OCI-LY3 (cell line): ENCODE data around the gene TMEM185B.
A peak's percentile ranks its signal among the peaks of the same experiment; 100 is the strongest.

Source experiments
- H2AFZ ChIP-seq: fragments of 200-600, 300-600 bp; shearing (Covaris generic); 2 replicates; pipeline ENCODE4 v1.6.0; 2014; ENCODE audit warnings: antibody characterized with exemption, low read depth, low read length
- H3K27ac ChIP-seq: fragments of 200-600, 300-600 bp; sonication (generic); 2 replicates; pipeline ENCODE4 v1.5.1; 2014; ENCODE audit warnings: mild to moderate bottlenecking, low read length, moderate library complexity, mixed read lengths
- H3K27me3 ChIP-seq: fragments of 200-600, 300-600 bp; sonication (generic); 2 replicates; pipeline ENCODE4 v1.6.1; 2014; ENCODE audit warnings: low read depth, low read length, mixed read lengths
- H3K36me3 ChIP-seq: fragments of 200-600, 300-600 bp; sonication (generic); replicated peaks from 2 replicates; pipeline ENCODE3; 2014; ENCODE audit warnings: low read depth, low read length, mixed read lengths
- H3K4me1 ChIP-seq: fragments of 300-600, 200-600 bp; sonication (generic); 2 replicates; pipeline ENCODE4 v1.6.1; 2014; ENCODE audit warnings: low read length, mixed read lengths
- H3K4me2 ChIP-seq: fragments of 200-600, 300-600 bp; sonication (generic); 2 replicates; pipeline ENCODE4 v1.6.1; 2014; ENCODE audit warnings: low read length, mixed read lengths
- H3K4me3 ChIP-seq: fragments of 300-600, 200-600 bp; sonication (generic); 2 replicates; pipeline ENCODE4 v1.5.1; 2014; ENCODE audit warnings: antibody characterized with exemption, mild to moderate bottlenecking, low read length, moderate library complexity
- H3K79me2 ChIP-seq: fragments of 300-600, 200-600 bp; shearing (Covaris generic); 2 replicates; pipeline ENCODE4 v1.6.1; 2014; ENCODE audit warnings: mild to moderate bottlenecking, low read length, mixed read lengths
- H3K9ac ChIP-seq: fragments of 300-600, 200-600 bp; shearing (Covaris generic); 2 replicates; pipeline ENCODE4 v1.6.0; 2014; ENCODE audit warnings: mild to moderate bottlenecking, low read length, moderate library complexity
- H3K9me3 ChIP-seq: fragments of 200-600, 300-600 bp; shearing (Covaris generic); 2 replicates; pipeline ENCODE4 v1.6.1; 2014; ENCODE audit warnings: low read length, mixed read lengths; ENCODE audit not compliant: insufficient read depth
- H4K20me1 ChIP-seq: fragments of 200-600, 300-600 bp; sonication (generic); 2 replicates; pipeline ENCODE4 v1.6.1; 2016; ENCODE audit warnings: low read length, mixed read lengths; ENCODE audit not compliant: insufficient read depth
- CTCF ChIP-seq: fragments of 200-600, 300-600 bp; sonication (generic); IDR thresholded peaks from 2 replicates; pipeline ENCODE4 v1.5.1; 2014; ENCODE audit warnings: antibody characterized with exemption, low read length, low read depth
- EZH2phosphoT487 ChIP-seq: fragments of 200-600 bp; shearing (Covaris generic); IDR thresholded peaks from 2 replicates; pipeline ENCODE4 v1.6.1; 2018; ENCODE audit warnings: antibody characterized with exemption, mixed run types, low read depth

The TMEM185B gene

GRCh38 chr2:120180066-120180465, 43.1 kb downstream of the TMEM185B start:
- TF ChIP-seq CTCF, result no peak
- Histone ChIP-seq H3K4me3 (no peak overlapping the region), H3K4me2 (no peak overlapping the region), H3K4me1 (peaks cover 20% of the 10 kb centered on the region), H3K9me3 (no peaks in the 10 kb centered on the region), H3K9ac (no peak overlapping the region), H3K27ac (no peak overlapping the region), H3K36me3 (peaks cover 70% of the 10 kb centered on the region), H3K79me2 (no peaks in the 10 kb centered on the region), H3K27me3 (no peaks in the 10 kb centered on the region), H4K20me1 (peaks cover 7% of the 10 kb centered on the region; the same call in 1 of the 2 replicates), H2AFZ (no peak overlapping the region)

- no peak overlapping the region for H3K4me3 ChIP-seq
- TF ChIP-seq EZH2phosphoT487 (no peak), CTCF (no peak)
- no peak overlapping the region for H2AFZ ChIP-seq
- H3K4me1 ChIP-seq, result peaks cover 24% of the 10 kb centered on the region
- H3K9ac ChIP-seq, result no peak overlapping the region
- H4K20me1 ChIP-seq, result peaks cover 7% of the 10 kb centered on the region; the same call in 1 of the 2 replicates
- H3K4me2 ChIP-seq, result no peak overlapping the region
- no peaks in the 10 kb centered on the region for H3K79me2 ChIP-seq
- peaks cover 65% of the 10 kb centered on the region for H3K36me3 ChIP-seq
- H3K9me3 ChIP-seq, result no peaks in the 10 kb centered on the region
- H3K27ac ChIP-seq, result no peak overlapping the region
- no peaks in the 10 kb centered on the region for H3K27me3 ChIP-seq
Measured at GRCh38 chr2:120179396-120179795, 43.8 kb downstream of the TMEM185B start.

- peaks cover 24% of the 10 kb centered on the region for H3K4me1 ChIP-seq
- H3K36me3 ChIP-seq, result peaks cover 54% of the 10 kb centered on the region
- H2AFZ ChIP-seq, result no peak overlapping the region
- no peaks in the 10 kb centered on the region for H3K9me3 ChIP-seq
- H3K79me2 ChIP-seq, result no peaks in the 10 kb centered on the region
- H4K20me1 ChIP-seq, result peaks cover 7% of the 10 kb centered on the region; the same call in 1 of the 2 replicates
- TF ChIP-seq EZH2phosphoT487 (no peak), CTCF (no peak)
- peak overlapping the region; percentile 85; the same call in 1 of the 2 replicates for H3K27ac ChIP-seq
- H3K9ac ChIP-seq, result no peak overlapping the region
- H3K4me2 ChIP-seq, result peak overlapping the region; percentile 92; the same call in 1 of the 2 replicates
- H3K4me3 ChIP-seq, result no peak overlapping the region
- no peaks in the 10 kb centered on the region for H3K27me3 ChIP-seq
Measured at GRCh38 chr2:120177973-120178372, 45.2 kb downstream of the TMEM185B start.

DNA sequence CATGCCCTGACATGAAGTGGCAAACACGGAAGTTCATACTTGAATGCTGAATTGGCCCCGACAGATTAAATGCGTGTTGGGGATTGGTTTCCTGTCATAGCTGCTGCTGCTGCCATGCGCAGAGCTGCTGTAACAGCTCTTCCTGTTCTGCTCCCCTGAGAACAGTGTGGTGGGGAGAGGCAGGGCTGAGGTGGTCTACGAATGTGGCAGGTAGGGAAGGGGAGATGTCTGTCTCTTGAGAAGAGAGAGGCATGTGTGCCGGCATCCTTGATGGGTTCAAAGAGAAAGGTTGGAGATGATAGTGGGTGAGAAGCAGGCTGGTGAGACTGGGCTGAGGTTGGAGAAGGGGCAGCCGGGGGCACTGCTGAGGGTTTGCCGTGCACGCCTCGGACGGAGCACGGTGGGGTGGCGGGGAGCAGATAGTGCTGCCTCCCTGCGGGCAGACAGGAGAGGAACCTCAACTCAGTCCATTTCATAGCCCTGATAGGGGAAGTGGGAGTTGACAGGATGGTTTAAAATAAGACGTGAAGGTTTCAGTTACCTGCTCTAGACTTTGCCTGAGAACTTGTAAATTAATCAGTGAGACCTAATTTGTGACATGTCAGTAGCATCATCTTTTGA, 46.1 kb downstream of the TMEM185B start:
- TF ChIP-seq CTCF (peak; percentile 72), EZH2phosphoT487 (no peak)
- peak overlapping the region; percentile 67 for H3K9ac ChIP-seq
- H2AFZ ChIP-seq, result peak overlapping the region; percentile 51; the same call in 1 of the 2 replicates
- H3K27ac ChIP-seq, result peak overlapping the region; percentile 85
- H3K79me2 ChIP-seq, result no peaks in the 10 kb centered on the region
- peaks cover 7% of the 10 kb centered on the region; the same call in 1 of the 2 replicates for H4K20me1 ChIP-seq
- peaks cover 49% of the 10 kb centered on the region for H3K36me3 ChIP-seq
- H3K4me1 ChIP-seq, result peaks cover 24% of the 10 kb centered on the region
- H3K9me3 ChIP-seq, result no peaks in the 10 kb centered on the region
- H3K4me2 ChIP-seq, result peak overlapping the region; percentile 92
- no peaks in the 10 kb centered on the region for H3K27me3 ChIP-seq
- H3K4me3 ChIP-seq, result peak overlapping the region; percentile 75
